HepG2 (cell line): Measurements from ENCODE around the gene NUP62. TPM values are rescaled to one million over a fixed set of nuclear protein-coding genes. Genes with fewer than 3 reads are reported as not detected.
A peak's percentile ranks its signal among the peaks of the same experiment; 100 is the strongest.

Source experiments
- ATAC-seq: fragments of 200-7000 bp; cut with Tn5 transposase; 3 replicates; pipeline ENCODE4 v1.9.1; 2020; ENCODE audit warnings: mild to moderate bottlenecking, moderate library complexity
- BruUV-seq: library from RNA; stranded (reverse); fragments of 400-500 nt; replicated peaks from 2 replicates; lab custom pipeline; 2021; lab: Mats Ljungman, UMichigan
- CTCF ChIA-PET: fragments of 300-600 bp; formaldehyde crosslinking; extraction: SDS; loops from one replicate; lab custom pipeline; 2021; ENCODE audit warnings: low total read pairs, inconsistent platforms, low intra/inter-chr PET ratio; lab: Yijun Ruan, JAX
- POLR2A ChIA-PET: fragments of 350-600 bp; sonication (Branson Sonifier 250); formaldehyde crosslinking; loops from one replicate; lab custom pipeline; 2020; ENCODE audit warnings: antibody characterized with exemption, inconsistent platforms; lab: Yijun Ruan, JAX
- DNase-seq: peaks from one replicate; pipeline ENCODE4 v3.0.0-alpha.2; 2015; ENCODE audit warnings: low spot score
- FAIRE-seq: peaks from 3 replicates; lab custom pipeline; 2011; peaks lifted over from hg19 to GRCh38; lab: Jason Lieb, UNC
- H2AFZ ChIP-seq: one replicate; pipeline ENCODE4 v1.6.1; 2011; ENCODE audit warnings: low read length, inconsistent platforms
- H3K27ac ChIP-seq: fragments of 300-600 bp; 3 replicates; pipeline ENCODE4 v1.8.0; 2011; ENCODE audit warnings: mixed run types, mild to moderate bottlenecking, mixed read lengths, low read length, inconsistent platforms; ENCODE audit not compliant: insufficient read depth; ENCODE audit errors: extremely low read length
- H3K27me3 ChIP-seq, 2 experiments: fragments of 200-600 bp in 1 of 2; 2 replicates in 1 of 2; 3 replicates in 1 of 2; pipeline versions ENCODE4 v1.6.0 to v1.8.0; 2011; ENCODE audit warnings: low read length in 2 of 2, mild to moderate bottlenecking in 2 of 2, moderate library complexity in 2 of 2, inconsistent platforms in 1 of 2; ENCODE audit not compliant: insufficient read depth in 2 of 2, control insufficient read depth in 1 of 2
- H3K36me3 ChIP-seq, 2 experiments: fragments of 200-600 bp in 1 of 2; replicated peaks in 1 of 2; 2 replicates in 1 of 2; 3 replicates in 1 of 2; pipeline versions ENCODE4 v1.5.1 to v1.8.0; 2011; ENCODE audit warnings: low read length in 2 of 2, inconsistent platforms in 1 of 2; ENCODE audit not compliant: insufficient read depth in 2 of 2, control insufficient read depth in 1 of 2
- H3K4me1 ChIP-seq: 2 replicates; pipeline ENCODE4 v1.5.1; 2012; ENCODE audit warnings: low read length, inconsistent platforms; ENCODE audit not compliant: insufficient read depth
- H3K4me2 ChIP-seq: 2 replicates; pipeline ENCODE4 v1.6.0; 2011; ENCODE audit warnings: low read depth, low read length, inconsistent platforms
- H3K4me3 ChIP-seq, 3 experiments: fragments of 200-600 bp in 1 of 3; sonication (generic), shearing (Covaris generic) in 1 of 3; replicated peaks in 1 of 3; 2 replicates each; pipeline ENCODE4 v1.5.1; 2011 to 2016; ENCODE audit warnings: low read length in 3 of 3, inconsistent platforms in 2 of 3, low read depth in 2 of 3, mild to moderate bottlenecking in 2 of 3, control low read depth in 1 of 3, mixed read lengths in 1 of 3; ENCODE audit not compliant: insufficient read depth in 1 of 3
- H3K79me2 ChIP-seq: one replicate; pipeline ENCODE4 v1.6.1; 2011; ENCODE audit warnings: low read length, inconsistent platforms; ENCODE audit not compliant: insufficient read depth
- H3K9ac ChIP-seq: 2 replicates; pipeline ENCODE4 v1.6.0; 2011; ENCODE audit warnings: mild to moderate bottlenecking, low read depth, low read length, inconsistent platforms; ENCODE audit not compliant: insufficient read depth
- H3K9me3 ChIP-seq: 2 replicates; pipeline ENCODE4 v1.5.1; 2012; ENCODE audit warnings: mild to moderate bottlenecking, low read length
- H4K20me1 ChIP-seq: 2 replicates; pipeline ENCODE4 v1.6.0; 2011; ENCODE audit warnings: inconsistent platforms, mild to moderate bottlenecking, low read length, moderate library complexity; ENCODE audit not compliant: insufficient read depth
- CBFB ChIP-seq: sonication (generic); formaldehyde crosslinking; IDR thresholded peaks from 2 replicates; pipeline ENCODE4 v1.4.0; 2020; ENCODE audit warnings: missing genetic modification reagents
- FOXK2 ChIP-seq: fragments of 450-650 bp; IDR thresholded peaks from 2 replicates; pipeline ENCODE4 v1.6.1; 2016
- SAP130 ChIP-seq: IDR thresholded peaks from 2 replicates; pipeline ENCODE4 v1.6.1; 2016; ENCODE audit warnings: low read depth
- SCMH1 ChIP-seq: sonication (generic); formaldehyde crosslinking; IDR thresholded peaks from 2 replicates; pipeline ENCODE4 v1.9.0; 2021; ENCODE audit warnings: missing genetic modification reagents, mild to moderate bottlenecking, borderline replicate concordance
- ZNF891 ChIP-seq: sonication (generic); formaldehyde crosslinking; IDR thresholded peaks from 2 replicates; pipeline ENCODE4 v1.5.0; 2020; ENCODE audit warnings: mild to moderate bottlenecking, missing genetic modification reagents
- WGBS: methylation state at CpG from one replicate; pipeline ENCODE4 v1.1.6; 2017; ENCODE audit warnings: low lambda C conversion rate; 5-methylcytosine and 5-hydroxymethylcytosine counted together
- in situ Hi-C: cut with HindIII; loops from 2 replicates; pipeline ENCODE4 v1.10.0; 2017; ENCODE audit warnings: low pct_unique_long_range_greater_than_20kb; ENCODE audit not compliant: extremely low pct_ligation_motif_present
- intact Hi-C: fragments of 100-400 bp; cut with micrococcal nuclease; formaldehyde crosslinking; loops from one replicate; pipeline ENCODE4 v1.10.0; 2022; ENCODE audit not compliant: unreplicated experiment
- polyA plus RNA-seq, 8 experiments: library from polyadenylated mRNA; depleted of rRNA in 3 of 8; stranded (reverse) in 7 of 8; unstranded in 1 of 8; fragments of >200 nt; fragmentation: Illumina TruSeq in 4 of 8; extraction: Trizol in 4 of 8; gene quantifications; 2 replicates each; pipeline versions ENCODE4 v1.2.1 to v1.2.3, GENCODE V29; 2011 to 2016; ENCODE audit warnings: low read depth in 4 of 8, missing spikeins in 1 of 8, mixed read lengths in 1 of 8; ENCODE audit not compliant: insufficient read depth in 1 of 8
- total RNA-seq, 5 experiments: library from RNA; depleted of rRNA; stranded (reverse); fragments of >200 nt; fragmentation: Illumina TruSeq; extraction: Trizol; gene quantifications; 2 replicates each; pipeline ENCODE4 v1.2.3, GENCODE V29; 2016; ENCODE audit warnings: low read depth in 1 of 5
- TF ChIP-seq, protein P1 (sequence below): IDR thresholded peaks from 2 replicates; pipeline ENCODE4 v1.6.1; 2016; ENCODE audit warnings: low read depth, borderline replicate concordance
- TF ChIP-seq, protein P2 (sequence below): IDR thresholded peaks from 2 replicates; pipeline ENCODE4 v1.6.1; 2016; ENCODE audit warnings: mild to moderate bottlenecking
- TF ChIP-seq, protein P3 (sequence below): sonication (generic); formaldehyde crosslinking; IDR thresholded peaks from 2 replicates; pipeline ENCODE4 v1.5.1; 2020; ENCODE audit warnings: mild to moderate bottlenecking, missing genetic modification reagents, moderate library complexity
- TF ChIP-seq, protein P4 (sequence below): sonication (generic); formaldehyde crosslinking; IDR thresholded peaks from 2 replicates; pipeline ENCODE4 v1.5.0; 2020; ENCODE audit warnings: missing genetic modification reagents, mild to moderate bottlenecking, borderline replicate concordance
- TF ChIP-seq, protein P5 (sequence below): IDR thresholded peaks from 2 replicates; pipeline ENCODE4 v1.6.1; 2016
- TF ChIP-seq, protein P6 (sequence below), 2 experiments: sonication (generic) in 1 of 2; formaldehyde crosslinking in 1 of 2; IDR thresholded peaks; 2 replicates each; pipeline versions ENCODE4 v1.4.0 to v1.6.1; 2018 to 2020; ENCODE audit warnings: missing genetic modification reagents in 2 of 2, borderline replicate concordance in 1 of 2, low read depth in 1 of 2, mild to moderate bottlenecking in 1 of 2, missing biosample characterization in 1 of 2

The NUP62 gene
- total and polyA plus RNA-seq, 2 of the 13 experiments (the other 11 are each of a cell fraction or from before 2014, with no cell fraction given): 16.5 to 41.5 TPM

DNA sequence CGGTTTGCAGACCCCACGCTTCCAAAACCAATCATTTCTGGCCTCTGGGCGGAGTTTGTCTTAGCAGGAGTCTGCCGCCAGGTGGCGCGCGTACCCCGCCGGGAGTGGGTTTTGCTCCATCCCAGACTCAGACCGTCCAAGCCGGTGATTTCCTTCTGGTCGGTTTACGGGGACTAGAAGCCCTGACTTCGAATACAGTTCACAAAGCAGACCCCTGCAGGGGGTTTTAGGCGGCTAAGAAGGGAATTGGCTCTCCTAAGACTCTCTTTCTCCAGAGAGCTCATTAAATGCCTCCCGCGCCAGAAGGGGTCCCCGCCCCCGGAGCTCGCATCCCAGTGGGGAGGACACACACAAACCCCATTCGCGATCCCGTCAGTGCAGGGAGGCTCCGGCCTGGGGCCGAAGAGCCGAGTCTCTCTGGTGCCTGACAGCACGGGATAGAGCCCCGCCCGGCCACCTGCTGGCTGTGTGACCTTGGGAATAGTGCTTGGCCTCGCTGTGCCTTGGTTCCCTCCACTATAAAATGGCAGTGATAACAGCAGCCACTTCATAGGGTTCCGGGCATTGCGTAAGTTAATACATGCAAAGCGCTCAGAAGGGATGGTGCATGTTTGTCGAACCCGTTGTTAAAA, 8.6 kb upstream of the NUP62 start:
- in situ Hi-C loops: loop anchor here (5.0 kb wide), 1 partner anchor 39 kb away; no protein-coding TSS in a partner anchor
- ATAC-seq (peak; percentile 81), DNase-seq (peak; percentile 55), FAIRE-seq (peak; percentile 82)
- H3K36me3 ChIP-seq: no peaks in the 10 kb centered on the region
- no peaks in the 10 kb centered on the region for H3K79me2 ChIP-seq
- intact Hi-C loops: loop anchor here (1.0 kb wide), 1 partner anchor 45 kb away; no protein-coding TSS in a partner anchor
- BruUV-seq: no TSS peak
- no peak overlapping the region for H3K9ac ChIP-seq
- H3K27ac ChIP-seq: no peak overlapping the region
- WGBS: 9% methylated on average over 22 of the region's 35 CpGs
- H3K27me3 ChIP-seq: no peaks in the 10 kb centered on the region
- peaks cover 45% of the 10 kb centered on the region for H3K4me1 ChIP-seq
- H4K20me1 ChIP-seq: no peaks in the 10 kb centered on the region
- peak overlapping the region in 1 of 3 experiments; percentile 59; a peak in 2 of 6 replicates for H3K4me3 ChIP-seq
- no peaks in the 10 kb centered on the region for H3K9me3 ChIP-seq
- ChIA-PET CTCF (interaction anchor here (3.2 kb wide), 1 partner anchor 46 kb away, joined by 91 read pairs; no protein-coding TSS in a partner anchor), POLR2A (interaction anchor here (1.7 kb wide), 1 partner anchor 8 kb away, joined by 5 read pairs; no protein-coding TSS in a partner anchor)
- no peak overlapping the region for H2AFZ ChIP-seq
- peak overlapping the region; percentile 80 for H3K4me2 ChIP-seq
- peak; percentile 36; the same call in 1 of the 2 replicates for TF ChIP-seq SAP130 (CRISPR knock-in tag)
- TF ChIP-seq, protein P1, sequence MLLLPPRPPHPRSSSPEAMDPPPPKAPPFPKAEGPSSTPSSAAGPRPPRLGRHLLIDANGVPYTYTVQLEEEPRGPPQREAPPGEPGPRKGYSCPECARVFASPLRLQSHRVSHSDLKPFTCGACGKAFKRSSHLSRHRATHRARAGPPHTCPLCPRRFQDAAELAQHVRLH (CRISPR knock-in tag): 0 out of 2 replicates have a peak, but pooled peaks have one; percentile 26
- TF ChIP-seq, protein P2, sequence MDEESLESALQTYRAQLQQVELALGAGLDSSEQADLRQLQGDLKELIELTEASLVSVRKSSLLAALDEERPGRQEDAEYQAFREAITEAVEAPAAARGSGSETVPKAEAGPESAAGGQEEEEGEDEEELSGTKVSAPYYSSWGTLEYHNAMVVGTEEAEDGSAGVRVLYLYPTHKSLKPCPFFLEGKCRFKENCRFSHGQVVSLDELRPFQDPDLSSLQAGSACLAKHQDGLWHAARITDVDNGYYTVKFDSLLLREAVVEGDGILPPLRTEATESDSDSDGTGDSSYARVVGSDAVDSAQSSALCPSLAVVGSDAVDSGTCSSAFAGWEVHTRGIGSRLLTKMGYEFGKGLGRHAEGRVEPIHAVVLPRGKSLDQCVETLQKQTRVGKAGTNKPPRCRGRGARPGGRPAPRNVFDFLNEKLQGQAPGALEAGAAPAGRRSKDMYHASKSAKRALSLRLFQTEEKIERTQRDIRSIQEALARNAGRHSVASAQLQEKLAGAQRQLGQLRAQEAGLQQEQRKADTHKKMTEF (CRISPR knock-in tag): peak; percentile 38; the same call in 1 of the 2 replicates
- TF ChIP-seq, protein P3, sequence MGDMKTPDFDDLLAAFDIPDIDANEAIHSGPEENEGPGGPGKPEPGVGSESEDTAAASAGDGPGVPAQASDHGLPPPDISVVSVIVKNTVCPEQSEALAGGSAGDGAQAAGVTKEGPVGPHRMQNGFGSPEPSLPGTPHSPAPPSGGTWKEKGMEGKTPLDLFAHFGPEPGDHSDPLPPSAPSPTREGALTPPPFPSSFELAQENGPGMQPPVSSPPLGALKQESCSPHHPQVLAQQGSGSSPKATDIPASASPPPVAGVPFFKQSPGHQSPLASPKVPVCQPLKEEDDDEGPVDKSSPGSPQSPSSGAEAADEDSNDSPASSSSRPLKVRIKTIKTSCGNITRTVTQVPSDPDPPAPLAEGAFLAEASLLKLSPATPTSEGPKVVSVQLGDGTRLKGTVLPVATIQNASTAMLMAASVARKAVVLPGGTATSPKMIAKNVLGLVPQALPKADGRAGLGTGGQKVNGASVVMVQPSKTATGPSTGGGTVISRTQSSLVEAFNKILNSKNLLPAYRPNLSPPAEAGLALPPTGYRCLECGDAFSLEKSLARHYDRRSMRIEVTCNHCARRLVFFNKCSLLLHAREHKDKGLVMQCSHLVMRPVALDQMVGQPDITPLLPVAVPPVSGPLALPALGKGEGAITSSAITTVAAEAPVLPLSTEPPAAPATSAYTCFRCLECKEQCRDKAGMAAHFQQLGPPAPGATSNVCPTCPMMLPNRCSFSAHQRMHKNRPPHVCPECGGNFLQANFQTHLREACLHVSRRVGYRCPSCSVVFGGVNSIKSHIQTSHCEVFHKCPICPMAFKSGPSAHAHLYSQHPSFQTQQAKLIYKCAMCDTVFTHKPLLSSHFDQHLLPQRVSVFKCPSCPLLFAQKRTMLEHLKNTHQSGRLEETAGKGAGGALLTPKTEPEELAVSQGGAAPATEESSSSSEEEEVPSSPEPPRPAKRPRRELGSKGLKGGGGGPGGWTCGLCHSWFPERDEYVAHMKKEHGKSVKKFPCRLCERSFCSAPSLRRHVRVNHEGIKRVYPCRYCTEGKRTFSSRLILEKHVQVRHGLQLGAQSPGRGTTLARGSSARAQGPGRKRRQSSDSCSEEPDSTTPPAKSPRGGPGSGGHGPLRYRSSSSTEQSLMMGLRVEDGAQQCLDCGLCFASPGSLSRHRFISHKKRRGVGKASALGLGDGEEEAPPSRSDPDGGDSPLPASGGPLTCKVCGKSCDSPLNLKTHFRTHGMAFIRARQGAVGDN (CRISPR knock-in tag): peak; percentile 46; the same call in 1 of the 2 replicates
- TF ChIP-seq, protein P4, sequence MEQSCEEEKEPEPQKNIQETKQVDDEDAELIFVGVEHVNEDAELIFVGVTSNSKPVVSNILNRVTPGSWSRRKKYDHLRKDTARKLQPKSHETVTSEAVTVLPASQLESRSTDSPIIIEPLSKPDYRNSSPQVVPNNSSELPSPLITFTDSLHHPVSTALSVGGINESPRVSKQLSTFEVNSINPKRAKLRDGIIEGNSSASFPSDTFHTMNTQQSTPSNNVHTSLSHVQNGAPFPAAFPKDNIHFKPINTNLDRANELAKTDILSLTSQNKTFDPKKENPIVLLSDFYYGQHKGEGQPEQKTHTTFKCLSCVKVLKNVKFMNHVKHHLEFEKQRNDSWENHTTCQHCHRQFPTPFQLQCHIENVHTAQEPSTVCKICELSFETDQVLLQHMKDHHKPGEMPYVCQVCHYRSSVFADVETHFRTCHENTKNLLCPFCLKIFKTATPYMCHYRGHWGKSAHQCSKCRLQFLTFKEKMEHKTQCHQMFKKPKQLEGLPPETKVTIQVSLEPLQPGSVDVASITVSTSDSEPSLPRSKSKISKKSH (CRISPR knock-in tag): peak; percentile 17; the same call in 1 of the 2 replicates
- TF ChIP-seq, protein P5, sequence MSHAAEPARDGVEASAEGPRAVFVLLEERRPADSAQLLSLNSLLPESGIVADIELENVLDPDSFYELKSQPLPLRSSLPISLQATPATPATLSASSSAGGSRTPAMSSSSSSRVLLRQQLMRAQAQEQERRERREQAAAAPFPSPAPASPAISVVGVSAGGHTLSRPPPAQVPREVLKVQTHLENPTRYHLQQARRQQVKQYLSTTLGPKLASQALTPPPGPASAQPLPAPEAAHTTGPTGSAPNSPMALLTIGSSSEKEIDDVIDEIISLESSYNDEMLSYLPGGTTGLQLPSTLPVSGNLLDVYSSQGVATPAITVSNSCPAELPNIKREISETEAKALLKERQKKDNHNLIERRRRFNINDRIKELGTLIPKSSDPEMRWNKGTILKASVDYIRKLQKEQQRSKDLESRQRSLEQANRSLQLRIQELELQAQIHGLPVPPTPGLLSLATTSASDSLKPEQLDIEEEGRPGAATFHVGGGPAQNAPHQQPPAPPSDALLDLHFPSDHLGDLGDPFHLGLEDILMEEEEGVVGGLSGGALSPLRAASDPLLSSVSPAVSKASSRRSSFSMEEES (CRISPR knock-in tag): no peak
- TF ChIP-seq, protein P6, sequence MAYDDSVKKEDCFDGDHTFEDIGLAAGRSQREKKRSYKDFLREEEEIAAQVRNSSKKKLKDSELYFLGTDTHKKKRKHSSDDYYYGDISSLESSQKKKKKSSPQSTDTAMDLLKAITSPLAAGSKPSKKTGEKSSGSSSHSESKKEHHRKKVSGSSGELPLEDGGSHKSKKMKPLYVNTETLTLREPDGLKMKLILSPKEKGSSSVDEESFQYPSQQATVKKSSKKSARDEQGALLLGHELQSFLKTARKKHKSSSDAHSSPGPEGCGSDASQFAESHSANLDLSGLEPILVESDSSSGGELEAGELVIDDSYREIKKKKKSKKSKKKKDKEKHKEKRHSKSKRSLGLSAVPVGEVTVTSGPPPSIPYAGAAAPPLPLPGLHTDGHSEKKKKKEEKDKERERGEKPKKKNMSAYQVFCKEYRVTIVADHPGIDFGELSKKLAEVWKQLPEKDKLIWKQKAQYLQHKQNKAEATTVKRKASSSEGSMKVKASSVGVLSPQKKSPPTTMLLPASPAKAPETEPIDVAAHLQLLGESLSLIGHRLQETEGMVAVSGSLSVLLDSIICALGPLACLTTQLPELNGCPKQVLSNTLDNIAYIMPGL (CRISPR knock-in tag; IDR thresholded peaks at IDR 0.05; ENCODE audit: borderline replicate concordance in 1 of 2, low read depth in 1 of 2): peak in 1 of 2 experiments; percentile 58; a peak in 1 of 4 replicates
- no peak for TF ChIP-seq CBFB (CRISPR knock-in tag)
- peak; percentile 18; the same call in 1 of the 2 replicates for TF ChIP-seq ZNF891 (CRISPR knock-in tag)
- no peak for TF ChIP-seq SCMH1 (CRISPR knock-in tag)
- no peak for TF ChIP-seq FOXK2
